HG02981 (cell line): ENCODE measurements around the gene MACC1.
"Not testable (repeated sequence)": the region's sequence is repeated elsewhere in the genome, so short reads cannot be mapped to it uniquely, and the experiment has no call there.

ENCODE experiments used
- ATAC-seq: cut with Tn5 transposase; IDR thresholded peaks from one replicate; pipeline ENCODE4 v1.9.1; 2021; ENCODE audit warnings: mild to moderate bottlenecking, moderate library complexity; ENCODE audit not compliant: unreplicated experiment

MACC1 gene

DNA sequence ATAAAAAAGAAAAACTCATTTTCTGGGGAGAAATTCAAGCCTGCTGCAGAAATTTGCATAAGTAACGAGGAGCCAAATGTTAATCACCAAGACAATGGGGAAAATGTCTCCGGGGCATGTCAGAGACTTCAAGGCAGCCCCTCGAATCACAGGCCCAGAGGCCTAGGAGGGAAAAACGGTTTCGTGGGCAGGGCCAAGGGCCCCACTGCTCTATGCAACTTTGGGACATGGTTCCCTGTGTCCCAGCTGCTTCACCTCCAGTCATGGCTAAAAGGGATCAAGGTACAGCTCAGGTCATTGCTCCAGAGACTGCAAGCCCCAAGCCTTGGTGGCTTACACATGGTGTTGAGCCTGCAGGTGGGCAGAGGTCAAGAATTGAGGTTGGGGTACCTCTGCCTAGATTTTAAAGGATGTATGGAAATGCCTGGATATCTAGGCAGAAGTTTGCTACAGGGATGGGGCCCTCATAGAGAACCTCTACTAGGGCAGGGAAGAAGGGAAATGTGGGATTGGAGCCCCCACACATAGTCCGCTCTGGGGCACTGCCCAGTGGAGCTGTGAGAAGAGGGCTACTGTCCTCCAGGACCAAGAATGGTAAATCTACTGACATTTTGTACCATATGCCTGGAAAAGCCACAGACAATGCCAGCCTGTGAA, 8.4 kb downstream of the MACC1 start:
- ATAC-seq = no peak

DNA sequence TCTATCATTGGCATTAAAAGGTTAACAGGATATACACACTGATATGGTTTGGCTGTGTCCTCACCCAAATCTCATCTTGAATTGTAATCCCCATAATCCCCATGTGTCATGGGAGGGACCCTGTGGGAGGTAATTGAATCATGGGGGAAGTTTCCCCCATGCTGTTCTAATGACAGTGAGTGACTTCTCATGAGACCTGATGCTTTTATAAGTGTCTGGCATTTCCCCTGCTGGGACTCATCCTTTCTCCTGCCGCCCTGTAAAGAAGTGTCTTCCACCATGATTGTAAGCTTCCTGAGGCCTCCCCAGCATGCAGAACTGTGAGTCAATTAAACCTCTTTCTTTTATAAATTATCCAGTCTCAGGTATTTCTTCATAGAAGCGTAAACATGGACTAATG, 9.4 kb downstream of the MACC1 start:
- ATAC-seq = not testable (repeated sequence)

DNA sequence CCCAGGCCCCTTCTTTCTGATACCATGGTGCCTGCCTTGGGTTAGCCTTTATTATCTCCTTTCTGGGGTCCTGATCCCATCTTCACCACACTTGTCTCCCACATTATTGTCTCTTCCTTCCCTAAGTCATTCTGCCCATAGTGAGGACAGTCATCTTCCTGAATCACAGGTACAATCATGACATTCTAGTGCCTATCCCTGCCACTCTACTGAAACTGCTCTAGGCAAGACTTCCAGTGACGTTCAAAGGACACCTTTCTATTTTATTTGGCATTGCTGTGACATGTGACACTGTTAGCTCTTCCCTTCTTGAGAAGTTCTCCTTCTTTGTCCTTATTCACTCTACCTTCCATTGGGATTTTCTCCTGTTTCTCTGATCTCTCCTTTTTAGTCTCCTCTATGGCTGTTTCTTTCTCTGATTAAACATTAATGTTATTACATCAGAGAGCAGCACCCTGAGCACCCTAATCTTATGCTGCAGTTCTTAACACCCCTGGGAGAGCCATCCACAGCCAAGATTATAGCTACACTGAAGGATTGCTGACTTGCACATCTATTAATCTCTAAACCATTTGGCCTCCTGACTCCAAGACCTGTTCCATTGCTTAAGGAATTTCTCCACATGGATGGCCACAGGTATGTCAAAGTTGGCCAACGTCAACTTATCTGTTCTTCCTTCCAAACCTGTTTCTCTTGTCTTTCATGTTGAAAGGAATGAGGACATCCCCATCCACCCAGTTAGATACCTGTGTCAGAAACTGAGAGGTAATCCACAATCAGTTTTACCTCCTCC, 10.9 kb downstream of the MACC1 start:
- no peak for ATAC-seq

DNA sequence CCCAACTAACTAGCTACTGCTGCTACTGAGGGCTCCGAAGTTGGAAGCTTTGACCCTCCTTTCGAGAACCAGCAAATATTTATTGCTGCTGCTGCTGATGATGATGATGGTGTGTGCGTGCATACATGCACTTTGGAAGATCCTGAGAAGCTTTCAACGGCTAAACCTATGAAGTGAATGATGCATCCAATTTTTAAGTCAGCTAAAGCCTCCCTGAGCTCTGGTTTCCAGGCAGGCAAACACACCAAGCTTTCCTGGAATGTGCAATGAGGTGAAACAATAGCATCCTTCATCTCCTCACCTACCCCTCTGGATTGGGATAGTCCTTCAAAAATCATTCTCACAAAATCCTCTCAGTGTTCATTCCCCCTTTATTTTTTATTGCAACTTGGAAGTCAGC, 13.9 kb downstream of the MACC1 start:
- ATAC-seq = no peak

DNA sequence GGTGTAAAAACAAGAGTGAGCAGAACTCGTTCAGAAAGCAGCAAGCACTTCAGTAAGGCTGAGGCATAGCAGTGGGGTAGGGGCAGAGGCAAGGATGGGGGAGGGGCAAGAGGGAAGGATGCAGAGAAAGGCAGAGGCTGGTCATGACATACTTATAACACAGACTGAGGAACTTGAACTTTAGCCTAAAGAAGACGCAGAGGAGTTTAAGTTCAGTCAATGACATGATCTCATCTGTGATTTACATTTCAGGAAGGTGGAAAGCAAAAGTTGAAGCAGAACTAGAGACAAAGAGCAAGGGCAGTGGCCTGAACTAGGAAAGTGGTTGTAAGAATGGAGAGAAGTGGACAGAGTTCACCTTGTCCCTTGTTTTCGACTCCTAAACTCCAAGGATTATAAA, 15.8 kb downstream of the MACC1 start:
- no peak for ATAC-seq

DNA sequence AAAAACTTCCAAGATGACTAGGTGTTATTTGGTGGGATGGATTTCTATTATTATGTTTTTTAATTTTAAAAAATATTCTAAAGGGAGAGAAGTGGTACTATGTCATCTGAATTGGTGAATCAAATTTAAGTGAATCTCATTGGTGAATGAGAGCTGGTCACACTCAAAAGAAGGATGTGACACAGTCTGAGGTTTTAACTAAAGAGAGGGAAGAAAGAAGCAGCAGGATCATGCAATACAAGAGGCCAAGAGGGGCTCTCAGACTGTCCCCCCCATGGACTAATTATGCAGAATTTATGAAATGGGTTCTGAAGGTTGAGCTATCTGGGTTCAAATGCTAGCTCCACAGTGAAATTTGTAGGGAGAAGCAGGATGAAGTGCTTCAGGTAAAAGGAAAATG, 16.2 kb downstream of the MACC1 start:
- ATAC-seq = no peak

DNA sequence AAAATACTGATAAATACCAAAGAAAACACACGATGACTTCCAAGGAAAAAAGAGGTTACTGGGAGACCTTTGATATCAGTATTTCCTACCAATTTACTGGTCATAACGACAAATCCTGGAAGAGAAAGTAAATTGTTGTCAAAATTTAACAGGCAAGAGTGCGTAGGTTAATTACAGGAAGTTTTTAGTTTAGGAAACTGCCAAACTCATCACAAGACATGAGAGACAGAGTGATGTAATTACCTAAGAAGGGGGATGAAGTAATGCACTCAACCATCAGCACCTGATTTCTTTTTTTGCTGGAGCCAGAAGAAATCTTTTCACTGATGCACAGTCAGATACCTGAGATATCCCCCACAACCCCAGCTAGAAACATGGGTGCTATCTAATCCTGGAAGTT, 16.8 kb downstream of the MACC1 start:
- ATAC-seq = peak; percentile 24

- peak; percentile 85 for ATAC-seq
Measured at GRCh38 chr7:20199015-20199737, 18.0 kb downstream of the MACC1 start.

- ATAC-seq = no peak
Measured at GRCh38 chr7:20198260-20198659, 18.9 kb downstream of the MACC1 start.

DNA sequence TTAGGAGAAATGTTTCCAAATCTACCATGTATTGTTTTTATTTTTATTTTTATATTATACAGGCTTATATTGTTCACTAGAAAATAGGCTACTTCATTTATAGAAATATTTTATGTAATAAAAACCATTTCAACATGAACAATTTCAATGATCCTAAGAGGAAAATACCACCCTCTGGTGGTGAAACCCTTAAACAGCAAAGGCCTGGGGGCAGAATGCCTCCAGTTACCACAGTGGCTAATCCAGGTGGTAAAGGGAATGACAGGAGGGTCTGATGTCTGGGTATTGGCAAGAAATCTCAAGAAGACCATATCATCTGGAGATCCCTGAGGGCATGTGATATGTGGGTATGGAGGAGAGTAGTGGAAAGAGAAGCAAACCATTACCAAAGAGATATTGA, 19.3 kb downstream of the MACC1 start:
- ATAC-seq = no peak

- ATAC-seq = no peak
Measured at GRCh38 chr7:20197125-20197748, 19.9 kb downstream of the MACC1 start.

GRCh38 chr7:20194343-20194995, 22.7 kb downstream of the MACC1 start:
- ATAC-seq = no peak

GRCh38 chr7:20193873-20194272, 23.3 kb downstream of the MACC1 start:
- ATAC-seq = no peak

GRCh38 chr7:20193242-20193777, 23.9 kb downstream of the MACC1 start:
- ATAC-seq = peak; percentile 82

- no peak for ATAC-seq
Measured at GRCh38 chr7:20191391-20191869, 25.8 kb downstream of the MACC1 start.

DNA sequence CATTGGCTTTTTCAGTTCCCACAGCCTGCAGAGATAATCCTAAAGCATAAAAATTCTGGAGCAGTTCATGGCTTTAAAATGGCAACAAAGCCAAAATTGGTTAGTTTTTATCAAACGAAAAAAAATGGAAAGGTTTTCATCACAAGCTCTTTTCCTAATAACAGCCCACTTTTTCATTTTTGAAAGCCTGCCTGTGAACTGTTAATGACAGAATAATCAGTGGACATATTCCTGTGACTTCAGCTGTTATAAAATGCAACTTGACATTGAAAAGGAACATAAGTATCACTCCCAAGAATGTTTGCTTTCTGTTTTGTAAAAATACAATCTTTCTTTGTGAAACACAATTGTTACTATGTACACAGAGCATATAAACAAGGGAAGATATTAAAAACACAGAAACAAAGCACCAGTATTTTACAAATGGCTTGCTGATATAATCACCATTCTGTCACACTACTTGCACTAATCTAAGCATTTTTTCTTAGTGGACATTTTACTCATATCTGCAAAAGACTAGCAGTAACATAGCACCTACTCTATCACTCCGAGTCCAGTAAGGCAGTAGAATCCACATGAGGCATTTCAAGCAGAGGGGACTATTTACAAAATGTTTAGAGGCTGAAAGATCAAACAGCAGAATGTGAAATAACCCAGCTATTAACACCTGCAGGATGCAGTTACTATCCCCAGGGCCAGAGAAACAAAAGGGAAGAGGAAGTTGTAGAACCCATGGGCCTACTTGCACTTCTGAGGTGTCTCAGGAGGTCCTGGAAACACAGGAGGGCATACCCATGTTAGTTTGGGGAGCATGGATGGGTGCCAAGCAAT, 26.4 kb downstream of the MACC1 start:
- ATAC-seq = no peak

- ATAC-seq = no peak
Measured at GRCh38 chr7:20189852-20190251, 27.3 kb downstream of the MACC1 start.

GRCh38 chr7:20188567-20188966, 28.6 kb downstream of the MACC1 start:
- ATAC-seq = no peak

- not testable (repeated sequence) for ATAC-seq
Measured at GRCh38 chr7:20187850-20188249, 29.3 kb downstream of the MACC1 start.

GRCh38 chr7:20185988-20186387, 31.2 kb downstream of the MACC1 start:
- ATAC-seq = no peak
